ENCODE results near the gene ENTHD1. TPM values are rescaled to one million over a fixed set of nuclear protein-coding genes. Genes with fewer than 3 reads are reported as not detected.

The ENTHD1 gene
- total RNA-seq, 1 donor, result not detected

DNA sequence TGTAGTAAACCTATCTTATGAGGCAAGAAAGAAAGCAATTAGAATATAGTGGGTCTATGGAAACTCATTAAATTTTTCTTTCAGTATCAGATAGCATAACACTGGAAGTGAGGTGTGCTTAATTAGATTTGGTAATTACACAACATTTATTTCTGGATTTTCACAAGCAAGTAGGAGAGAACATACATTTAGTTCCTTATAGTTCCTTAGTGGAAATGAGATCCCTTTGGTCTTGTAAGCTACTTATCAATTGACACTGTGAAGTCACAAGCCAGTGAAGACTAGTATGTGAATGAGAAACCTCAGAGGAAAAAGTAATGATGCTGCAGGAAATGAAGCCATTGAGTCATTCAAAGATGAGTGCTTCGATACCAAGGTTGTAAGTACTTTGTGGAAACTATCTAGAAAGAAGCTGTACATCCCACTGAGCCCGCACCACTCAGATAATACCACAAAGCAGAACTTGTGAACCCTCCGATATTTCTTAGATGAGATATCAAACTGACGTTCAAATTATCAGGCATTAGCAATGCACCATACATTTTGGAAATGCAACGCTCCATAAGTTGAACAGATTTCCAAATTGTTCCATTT is 53.5 kb downstream of the ENTHD1 start:
- Histone ChIP-seq H3K36me3 (ENCODE audit: insufficient read depth, low read length) (no peaks in the 10 kb centered on the region), H3K27me3 (ENCODE audit: insufficient read depth, low read length) (peaks cover 5% of the 10 kb centered on the region), H4K20me1 (ENCODE audit: insufficient read depth, low read length) (no peaks in the 10 kb centered on the region), H3K4me2 (ENCODE audit: insufficient read depth, low read length) (no peak overlapping the region), H3K4me1 (ENCODE audit: insufficient read depth, low read length) (no peaks in the 10 kb centered on the region), H2AFZ (ENCODE audit: low read length) (no peak overlapping the region), H3K9me3 (ENCODE audit: low read depth, low read length) (no peaks in the 10 kb centered on the region), H3K27ac (ENCODE audit: low read depth, low read length) (no peak overlapping the region), H3K79me2 (ENCODE audit: insufficient read depth, low read length) (no peaks in the 10 kb centered on the region), H3K4me3 (ENCODE audit: insufficient read depth, low read length) (no peak overlapping the region)
- DNase-seq (ENCODE audit: insufficient read length, low spot score, missing footprints), result no peak
- TF ChIP-seq, protein P1, sequence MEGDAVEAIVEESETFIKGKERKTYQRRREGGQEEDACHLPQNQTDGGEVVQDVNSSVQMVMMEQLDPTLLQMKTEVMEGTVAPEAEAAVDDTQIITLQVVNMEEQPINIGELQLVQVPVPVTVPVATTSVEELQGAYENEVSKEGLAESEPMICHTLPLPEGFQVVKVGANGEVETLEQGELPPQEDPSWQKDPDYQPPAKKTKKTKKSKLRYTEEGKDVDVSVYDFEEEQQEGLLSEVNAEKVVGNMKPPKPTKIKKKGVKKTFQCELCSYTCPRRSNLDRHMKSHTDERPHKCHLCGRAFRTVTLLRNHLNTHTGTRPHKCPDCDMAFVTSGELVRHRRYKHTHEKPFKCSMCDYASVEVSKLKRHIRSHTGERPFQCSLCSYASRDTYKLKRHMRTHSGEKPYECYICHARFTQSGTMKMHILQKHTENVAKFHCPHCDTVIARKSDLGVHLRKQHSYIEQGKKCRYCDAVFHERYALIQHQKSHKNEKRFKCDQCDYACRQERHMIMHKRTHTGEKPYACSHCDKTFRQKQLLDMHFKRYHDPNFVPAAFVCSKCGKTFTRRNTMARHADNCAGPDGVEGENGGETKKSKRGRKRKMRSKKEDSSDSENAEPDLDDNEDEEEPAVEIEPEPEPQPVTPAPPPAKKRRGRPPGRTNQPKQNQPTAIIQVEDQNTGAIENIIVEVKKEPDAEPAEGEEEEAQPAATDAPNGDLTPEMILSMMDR (IDR thresholded peaks at IDR 0.05; ENCODE audit: extremely low read depth, low read depth, low read length), result no peak

DNA sequence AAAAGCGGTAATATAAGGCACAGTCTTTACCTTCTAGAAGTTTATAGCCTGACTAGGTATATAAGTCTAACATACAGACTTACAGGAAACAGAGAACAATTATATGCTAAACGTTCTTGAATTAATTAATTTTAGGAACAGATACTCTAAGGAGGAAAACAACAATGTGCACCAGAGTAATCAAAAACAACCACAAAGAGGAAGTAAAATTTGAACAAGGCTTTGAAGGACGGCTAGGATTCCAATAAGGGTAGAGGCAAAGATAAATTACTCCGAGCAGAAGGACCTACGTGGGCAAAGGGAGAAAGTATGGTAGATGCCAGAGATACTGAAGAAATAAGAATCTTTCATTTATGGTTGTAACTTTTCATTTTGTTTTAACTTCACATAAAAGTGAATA is 54.4 kb downstream of the ENTHD1 start:
- no peak overlapping the region for H2AFZ ChIP-seq (ENCODE audit: low read length)
- TF ChIP-seq, protein P1 (IDR thresholded peaks at IDR 0.05; ENCODE audit: extremely low read depth, low read depth, low read length), result no peak
- H3K36me3 ChIP-seq (ENCODE audit: insufficient read depth, low read length), result no peaks in the 10 kb centered on the region
- no peak for DNase-seq (ENCODE audit: insufficient read length, low spot score, missing footprints)
- no peaks in the 10 kb centered on the region for H3K4me1 ChIP-seq (ENCODE audit: insufficient read depth, low read length)
- no peaks in the 10 kb centered on the region for H4K20me1 ChIP-seq (ENCODE audit: insufficient read depth, low read length)
- H3K27me3 ChIP-seq (ENCODE audit: insufficient read depth, low read length), result peaks cover 5% of the 10 kb centered on the region
- H3K9me3 ChIP-seq (ENCODE audit: low read depth, low read length), result no peaks in the 10 kb centered on the region
- no peak overlapping the region for H3K4me2 ChIP-seq (ENCODE audit: insufficient read depth, low read length)
- H3K79me2 ChIP-seq (ENCODE audit: insufficient read depth, low read length), result no peaks in the 10 kb centered on the region
- H3K27ac ChIP-seq (ENCODE audit: low read depth, low read length), result no peak overlapping the region
- H3K4me3 ChIP-seq (ENCODE audit: insufficient read depth, low read length), result no peak overlapping the region

DNA sequence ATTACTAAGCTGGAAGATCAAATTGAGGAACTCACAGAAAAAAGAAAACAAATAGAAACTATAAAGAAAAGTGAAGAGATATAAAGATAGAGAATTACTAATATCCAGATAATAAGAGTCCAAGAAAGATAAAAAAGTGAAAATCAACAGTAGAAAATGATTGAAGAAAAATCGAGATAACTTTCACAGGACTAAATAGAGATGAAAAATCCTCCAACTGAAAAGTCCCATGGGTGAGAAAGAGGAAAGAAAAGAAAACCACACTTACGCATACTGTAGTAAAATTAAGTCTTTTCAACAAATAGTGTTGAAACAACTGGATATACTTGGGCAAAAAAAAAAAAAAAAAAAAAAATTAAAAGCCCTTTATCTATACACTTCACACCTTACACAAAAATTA is 60.0 kb downstream of the ENTHD1 start:
- Histone ChIP-seq H3K27ac (ENCODE audit: low read depth, low read length) (no peak overlapping the region), H3K36me3 (ENCODE audit: insufficient read depth, low read length) (no peaks in the 10 kb centered on the region), H3K27me3 (ENCODE audit: insufficient read depth, low read length) (peaks cover 19% of the 10 kb centered on the region), H3K4me1 (ENCODE audit: insufficient read depth, low read length) (no peaks in the 10 kb centered on the region), H3K9me3 (ENCODE audit: low read depth, low read length) (no peaks in the 10 kb centered on the region), H3K4me3 (ENCODE audit: insufficient read depth, low read length) (no peak overlapping the region), H3K4me2 (ENCODE audit: insufficient read depth, low read length) (no peak overlapping the region), H4K20me1 (ENCODE audit: insufficient read depth, low read length) (no peaks in the 10 kb centered on the region), H3K79me2 (ENCODE audit: insufficient read depth, low read length) (no peaks in the 10 kb centered on the region), H2AFZ (ENCODE audit: low read length) (no peak overlapping the region)
- TF ChIP-seq, protein P1 (IDR thresholded peaks at IDR 0.05; ENCODE audit: extremely low read depth, low read depth, low read length), result no peak
- DNase-seq (ENCODE audit: insufficient read length, low spot score, missing footprints), result no peak

DNA sequence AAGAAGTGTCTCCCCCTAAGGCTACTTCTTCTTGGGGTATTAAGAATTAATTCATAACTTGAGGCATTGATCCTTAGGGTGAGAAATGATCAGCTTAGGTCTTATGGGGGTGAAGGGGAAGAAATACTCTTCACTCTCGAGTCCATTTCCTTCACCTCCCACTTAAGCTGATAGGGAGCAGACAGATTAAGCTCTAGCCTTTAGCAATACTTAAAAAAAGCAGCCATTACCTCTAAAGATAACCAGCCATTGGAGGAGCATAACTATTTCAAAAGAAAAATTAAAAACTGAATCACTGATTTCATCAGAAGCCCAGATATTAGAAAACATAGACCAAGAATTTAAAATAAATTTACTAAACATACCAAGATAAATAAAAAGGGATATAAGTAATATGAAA is 60.5 kb downstream of the ENTHD1 start:
- no peaks in the 10 kb centered on the region for H3K36me3 ChIP-seq (ENCODE audit: insufficient read depth, low read length)
- H3K4me3 ChIP-seq (ENCODE audit: insufficient read depth, low read length), result no peak overlapping the region
- no peaks in the 10 kb centered on the region for H3K79me2 ChIP-seq (ENCODE audit: insufficient read depth, low read length)
- H4K20me1 ChIP-seq (ENCODE audit: insufficient read depth, low read length), result no peaks in the 10 kb centered on the region
- H2AFZ ChIP-seq (ENCODE audit: low read length), result no peak overlapping the region
- no peaks in the 10 kb centered on the region for H3K4me1 ChIP-seq (ENCODE audit: insufficient read depth, low read length)
- H3K4me2 ChIP-seq (ENCODE audit: insufficient read depth, low read length), result no peak overlapping the region
- H3K27me3 ChIP-seq (ENCODE audit: insufficient read depth, low read length), result peaks cover 19% of the 10 kb centered on the region
- DNase-seq (ENCODE audit: insufficient read length, low spot score, missing footprints), result no peak
- H3K9me3 ChIP-seq (ENCODE audit: low read depth, low read length), result no peaks in the 10 kb centered on the region
- TF ChIP-seq, protein P1 (IDR thresholded peaks at IDR 0.05; ENCODE audit: extremely low read depth, low read depth, low read length), result no peak
- no peak overlapping the region for H3K27ac ChIP-seq (ENCODE audit: low read depth, low read length)
